Endothelial cell of umbilical vein (primary cell): ENCODE data around the gene COLQ. TPM values are rescaled to one million over a fixed set of nuclear protein-coding genes. Genes with fewer than 3 reads are reported as not detected.

Source experiments
- BruUV-seq: library from RNA; stranded (reverse); fragments of 400-500 nt; replicated peaks from 2 replicates; lab custom pipeline; 2021; lab: Mats Ljungman, UMichigan
- CTCF ChIA-PET: fragments of 300-600, 350-600 bp; sonication (Branson Sonifier 250); formaldehyde crosslinking; loops from one replicate; lab custom pipeline; 2021; ENCODE audit warnings: antibody characterized with exemption, inconsistent platforms; lab: Charles Lee
- POLR2A ChIA-PET: fragments of 300-600, 350-600 bp; sonication (Branson Sonifier 250); formaldehyde crosslinking; loops from one replicate; lab custom pipeline; 2021; ENCODE audit warnings: antibody characterized with exemption, inconsistent platforms; lab: Charles Lee
- DNase-seq: peaks from one replicate; pipeline ENCODE4 v3.0.0-alpha.2; 2011; ENCODE audit warnings: low read depth, low spot score
- FAIRE-seq: peaks from 2 replicates; lab custom pipeline; 2011; peaks lifted over from hg19 to GRCh38; lab: Jason Lieb, UNC
- H2AFZ ChIP-seq: 2 replicates; pipeline ENCODE4 v1.6.0; 2012; ENCODE audit warnings: low read depth, low read length, control low read depth, inconsistent platforms
- H3K27ac ChIP-seq: 2 replicates; pipeline ENCODE4 v1.5.1; 2011; ENCODE audit warnings: low read depth, mild to moderate bottlenecking, control low read depth, low read length, moderate library complexity; ENCODE audit not compliant: insufficient read depth
- H3K27me3 ChIP-seq, 2 experiments: 2 replicates each; pipeline versions ENCODE4 v1.6.0 to v1.6.1; 2011; ENCODE audit warnings: low read length in 2 of 2, mixed read lengths in 1 of 2; ENCODE audit not compliant: control insufficient read depth in 2 of 2, insufficient read depth in 2 of 2
- H3K36me3 ChIP-seq, 2 experiments: 2 replicates in 1 of 2; 3 replicates in 1 of 2; pipeline ENCODE4 v1.5.1; 2011; ENCODE audit warnings: low read length in 2 of 2, mild to moderate bottlenecking in 1 of 2, moderate library complexity in 1 of 2; ENCODE audit not compliant: control insufficient read depth in 2 of 2, insufficient read depth in 2 of 2; ENCODE audit errors: extremely low read depth in 1 of 2
- H3K4me1 ChIP-seq: 3 replicates; pipeline ENCODE4 v1.5.1; 2011; ENCODE audit warnings: mild to moderate bottlenecking, low read length; ENCODE audit not compliant: control insufficient read depth, insufficient read depth; ENCODE audit errors: extremely low read depth
- H3K4me2 ChIP-seq: 2 replicates; pipeline ENCODE4 v1.6.1; 2011; ENCODE audit warnings: low read length, control low read depth, mixed read lengths; ENCODE audit not compliant: insufficient read depth
- H3K4me3 ChIP-seq, 3 experiments: fragments of 200-600 bp in 1 of 3; sonication (generic), shearing (Covaris generic) in 1 of 3; replicated peaks in 1 of 3; 2 replicates each; pipeline ENCODE4 v1.5.1; 2011 to 2016; ENCODE audit warnings: control low read depth in 3 of 3, low read length in 3 of 3, mild to moderate bottlenecking in 2 of 3, inconsistent platforms in 1 of 3, low read depth in 1 of 3, moderate library complexity in 1 of 3; ENCODE audit not compliant: insufficient read depth in 1 of 3
- H3K79me2 ChIP-seq: 2 replicates; pipeline ENCODE4 v1.6.0; 2012; ENCODE audit warnings: low read length, inconsistent platforms; ENCODE audit not compliant: control insufficient read depth, insufficient read depth
- H3K9ac ChIP-seq: replicated peaks from 2 replicates; pipeline ENCODE3; 2011; ENCODE audit warnings: low read length, control low read depth; ENCODE audit not compliant: insufficient read depth; ENCODE audit errors: extremely low read depth
- H3K9me1 ChIP-seq: replicated peaks from 3 replicates; pipeline ENCODE4 v1.6.0; 2011; ENCODE audit warnings: mild to moderate bottlenecking, low read length; ENCODE audit not compliant: control insufficient read depth, insufficient read depth; ENCODE audit errors: extremely low read depth
- H3K9me3 ChIP-seq: replicated peaks from 2 replicates; pipeline ENCODE4 v1.5.1; 2012; ENCODE audit warnings: low read length, inconsistent platforms; ENCODE audit not compliant: control insufficient read depth, insufficient read depth
- H4K20me1 ChIP-seq: replicated peaks from 2 replicates; pipeline ENCODE3; 2011; ENCODE audit warnings: mild to moderate bottlenecking, low read length; ENCODE audit not compliant: control insufficient read depth, insufficient read depth; ENCODE audit errors: extremely low read depth
- CTCF ChIP-seq, 2 donors: IDR thresholded peaks; 1 replicate in 1 of 2; 2 replicates in 1 of 2; pipeline ENCODE4 v1.5.1; 2011; ENCODE audit warnings: low read length in 2 of 2, mild to moderate bottlenecking in 2 of 2, moderate library complexity in 2 of 2, control low read depth in 1 of 2, inconsistent platforms in 1 of 2, low read depth in 1 of 2; ENCODE audit not compliant: insufficient read depth in 1 of 2; ENCODE audit errors: extremely low read depth in 1 of 2
- EZH2 ChIP-seq: IDR thresholded peaks from 2 replicates; pipeline ENCODE4 v1.6.1; 2012; ENCODE audit warnings: borderline replicate concordance, low read depth, mild to moderate bottlenecking, moderate library complexity, low read length, inconsistent platforms; ENCODE audit not compliant: severe bottlenecking
- FOS ChIP-seq: IDR thresholded peaks from 2 replicates; pipeline ENCODE4 v1.6.1; 2011; ENCODE audit warnings: mild to moderate bottlenecking, low read length, moderate library complexity, borderline replicate concordance; ENCODE audit not compliant: insufficient read depth
- GATA2 ChIP-seq: IDR thresholded peaks from 2 replicates; pipeline ENCODE4 v1.7.0; 2011; ENCODE audit warnings: low read depth, mild to moderate bottlenecking, moderate library complexity, mixed read lengths, low read length; ENCODE audit not compliant: insufficient read length, insufficient read depth
- JUN ChIP-seq: IDR thresholded peaks from 2 replicates; pipeline ENCODE4 v1.6.1; 2011; ENCODE audit warnings: borderline replicate concordance, low read depth; ENCODE audit not compliant: insufficient read length, insufficient read depth
- MAX ChIP-seq: IDR thresholded peaks from 2 replicates; pipeline ENCODE4 v1.6.1; 2011; ENCODE audit not compliant: insufficient read depth, insufficient read length
- MYC ChIP-seq: IDR thresholded peaks from one replicate; pipeline ENCODE4 v1.6.1; 2011; ENCODE audit warnings: mild to moderate bottlenecking, low read depth, low read length
- POLR2A ChIP-seq: IDR thresholded peaks from 2 replicates; pipeline ENCODE4 v1.6.1; 2012; ENCODE audit warnings: low read depth, mild to moderate bottlenecking, control low read depth, low read length
- POLR2AphosphoS5 ChIP-seq: IDR thresholded peaks from 2 replicates; pipeline ENCODE4 v1.6.1; 2012; ENCODE audit warnings: low read depth, mild to moderate bottlenecking, control low read depth, low read length, moderate library complexity; ENCODE audit not compliant: insufficient read depth
- dilution Hi-C: fragments of 300-500 bp; cut with MboI; formaldehyde crosslinking; loops from one replicate; pipeline ENCODE4 v1.15.0; 2019; ENCODE audit warnings: low sequenced_read_pairs; ENCODE audit not compliant: extremely low pct_ligation_motif_present
- intact Hi-C: fragments of 100-400 bp; cut with micrococcal nuclease; formaldehyde crosslinking; loops from one replicate; pipeline ENCODE4 v1.10.0; 2022
- polyA plus RNA-seq, 4 experiments: library from polyadenylated mRNA; depleted of rRNA in 3 of 4; stranded (reverse) in 3 of 4; unstranded in 1 of 4; fragments of >200 nt; gene quantifications; 2 replicates each; pipeline versions ENCODE4 v1.2.1 to v1.2.3, GENCODE V29; 2011 to 2012; ENCODE audit warnings: missing spikeins in 1 of 4
- total RNA-seq: library from RNA; stranded (reverse); gene quantifications from 2 replicates; pipeline ENCODE4 v1.2.3, GENCODE V29; 2021

Gene COLQ
- total and polyA plus RNA-seq, 2 donors (not counting 3 experiments of a cell fraction or from before 2014, with no cell fraction given), result 2.0 to 2.3 TPM

GRCh38 chr3:15522016-15522415, 510 bp upstream of the COLQ start:
- Histone ChIP-seq H3K4me2 (no peak overlapping the region), H2AFZ (no peak overlapping the region), H3K9ac (no peak overlapping the region), H3K79me2 (no peaks in the 10 kb centered on the region), H4K20me1 (no peaks in the 10 kb centered on the region), H3K27ac (no peak overlapping the region), H3K4me1 (no peaks in the 10 kb centered on the region), H3K9me3 (no peaks in the 10 kb centered on the region), H3K4me3 (no peak overlapping the region), H3K27me3 (peaks cover 7 to 18% of the 10 kb centered on the region in 2 experiments), H3K9me1 (no peaks in the 10 kb centered on the region), H3K36me3 (no peaks in the 10 kb centered on the region)
- DNase-seq (no peak), FAIRE-seq (no peak)
- ChIA-PET POLR2A (no interaction called here), CTCF (no interaction called here)
- intact Hi-C loops, result no loop called here
- dilution Hi-C loops, result no loop called here
- no TSS peak for BruUV-seq
- TF ChIP-seq GATA2, result no peak
- TF ChIP-seq CTCF (IDR thresholded peaks at IDR 0.05; ENCODE audit: extremely low read depth in 1 of 2, insufficient read depth in 1 of 2, low read depth in 1 of 2, low read length in 2 of 2), result no peak
- no peak for TF ChIP-seq MAX
- no peak for TF ChIP-seq JUN
- no peak for TF ChIP-seq MYC
- no peak for TF ChIP-seq POLR2A
- TF ChIP-seq EZH2, result no peak
- no peak for TF ChIP-seq POLR2AphosphoS5
- TF ChIP-seq FOS, result no peak
